HG02884 (cell line): ENCODE data around the gene BBS9.
"Not testable (repeated sequence)": the region's sequence is repeated elsewhere in the genome, so short reads cannot be mapped to it uniquely, and the experiment has no call there.

Source experiments
- ATAC-seq: cut with Tn5 transposase; IDR thresholded peaks from one replicate; pipeline ENCODE4 v1.9.1; 2021; ENCODE audit warnings: mild to moderate bottlenecking, moderate library complexity; ENCODE audit not compliant: unreplicated experiment

BBS9 gene

GRCh38 chr7:33477719-33478480, 348.5 kb downstream of the BBS9 start:
- ATAC-seq = no peak

- not testable (repeated sequence) for ATAC-seq
These were observed 355.1 kb downstream of the BBS9 start for GRCh38 chr7:33484476-33484875.

GRCh38 chr7:33485747-33486493, 356.6 kb downstream of the BBS9 start:
- no peak for ATAC-seq

- ATAC-seq = no peak
These were observed 357.3 kb downstream of the BBS9 start for GRCh38 chr7:33486633-33487032.

GRCh38 chr7:33487998-33488682, 358.8 kb downstream of the BBS9 start:
- ATAC-seq = peak; percentile 90

- ATAC-seq = no peak
These were observed 365.1 kb downstream of the BBS9 start for GRCh38 chr7:33494474-33494873.

GRCh38 chr7:33495207-33495606, 365.8 kb downstream of the BBS9 start:
- ATAC-seq = no peak

- no peak for ATAC-seq
These were observed 367.7 kb downstream of the BBS9 start for GRCh38 chr7:33497051-33497450.

- ATAC-seq = no peak
These were observed 371.6 kb downstream of the BBS9 start for GRCh38 chr7:33500703-33501701.

GRCh38 chr7:33503014-33503413, 373.6 kb downstream of the BBS9 start:
- no peak for ATAC-seq

- ATAC-seq = no peak
These were observed 374.4 kb downstream of the BBS9 start for GRCh38 chr7:33503736-33504135.

- ATAC-seq = no peak
These were observed 374.9 kb downstream of the BBS9 start for GRCh38 chr7:33504266-33504665.

- no peak for ATAC-seq
These were observed 379.8 kb downstream of the BBS9 start for GRCh38 chr7:33509206-33509605.

GRCh38 chr7:33511778-33512177, 382.4 kb downstream of the BBS9 start:
- ATAC-seq = no peak

- ATAC-seq = no peak
These were observed 387.2 kb downstream of the BBS9 start for GRCh38 chr7:33516568-33516967.

GRCh38 chr7:33517191-33517590, 387.8 kb downstream of the BBS9 start:
- ATAC-seq = no peak

GRCh38 chr7:33527008-33527407, 397.6 kb downstream of the BBS9 start:
- ATAC-seq = not testable (repeated sequence)

GRCh38 chr7:33527613-33528012, 398.2 kb downstream of the BBS9 start:
- ATAC-seq = not testable (repeated sequence)

- ATAC-seq = no peak
These were observed 399.7 kb downstream of the BBS9 start for GRCh38 chr7:33529070-33529469.

GRCh38 chr7:33530664-33531063, 401.3 kb downstream of the BBS9 start:
- no peak for ATAC-seq
